ENCODE data around the gene LSM14A.
A peak's percentile ranks its signal among the peaks of the same experiment; 100 is the strongest.
"Not testable (repeated sequence)": the region's sequence is repeated elsewhere in the genome, so short reads cannot be mapped to it uniquely, and the experiment has no call there.

Gene LSM14A

DNA sequence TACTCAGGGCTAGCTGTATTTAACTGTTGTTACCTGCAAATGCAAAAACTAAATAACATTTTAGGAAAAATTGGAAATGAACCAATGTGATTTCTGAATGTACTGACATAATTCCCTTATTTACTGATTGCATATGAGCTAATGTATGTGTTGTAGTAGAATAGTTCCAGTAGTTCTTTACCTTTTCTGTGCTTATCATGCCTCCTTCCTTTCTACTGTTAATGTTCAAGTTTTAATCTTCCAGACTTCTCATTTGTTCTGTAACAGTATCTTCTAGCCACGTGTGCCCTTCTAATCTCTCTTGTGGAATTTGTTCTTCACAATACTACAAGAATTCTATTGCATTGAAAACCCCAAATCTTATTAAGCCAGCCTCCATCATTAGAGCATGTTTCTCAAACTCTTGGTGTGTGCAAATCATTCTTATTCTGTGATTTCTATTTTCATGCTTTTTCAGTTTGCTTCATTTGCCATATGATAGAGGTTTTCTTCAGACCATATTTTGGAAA, 17.7 kb downstream of the LSM14A start:
- DNase-seq (ENCODE audit: low read depth in 2 of 2), result no peak

DNA sequence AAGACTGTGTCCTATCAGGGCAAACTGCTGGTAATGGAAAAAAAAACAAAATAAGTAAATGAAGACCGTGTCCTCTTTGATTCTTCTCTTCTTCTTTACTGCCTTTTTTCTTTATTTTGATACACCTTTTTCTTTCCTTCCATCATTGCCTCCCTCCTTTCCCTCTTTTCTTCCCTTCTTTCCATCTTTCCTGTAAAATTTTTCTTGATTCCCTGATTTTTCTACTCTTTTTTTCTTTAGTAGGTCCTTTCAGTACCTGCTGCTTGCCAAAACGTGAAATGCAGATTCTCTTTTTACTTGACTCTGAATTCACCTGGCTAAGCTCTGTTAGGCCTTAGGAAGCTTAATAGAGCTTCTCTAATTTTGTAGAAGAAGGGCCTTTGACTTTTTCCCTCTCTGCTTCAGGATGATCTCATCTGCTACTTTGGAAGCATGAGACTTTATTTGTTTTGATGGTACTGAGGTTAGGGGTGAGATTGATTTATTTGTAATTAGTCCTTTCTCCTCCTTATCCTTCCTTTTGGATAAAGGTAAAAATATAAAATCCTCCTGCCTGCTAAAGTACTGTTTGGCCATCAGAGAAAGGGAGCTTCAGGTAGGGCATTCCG, 19.2 kb downstream of the LSM14A start:
- no peak for DNase-seq (ENCODE audit: low read depth in 2 of 2)

DNA sequence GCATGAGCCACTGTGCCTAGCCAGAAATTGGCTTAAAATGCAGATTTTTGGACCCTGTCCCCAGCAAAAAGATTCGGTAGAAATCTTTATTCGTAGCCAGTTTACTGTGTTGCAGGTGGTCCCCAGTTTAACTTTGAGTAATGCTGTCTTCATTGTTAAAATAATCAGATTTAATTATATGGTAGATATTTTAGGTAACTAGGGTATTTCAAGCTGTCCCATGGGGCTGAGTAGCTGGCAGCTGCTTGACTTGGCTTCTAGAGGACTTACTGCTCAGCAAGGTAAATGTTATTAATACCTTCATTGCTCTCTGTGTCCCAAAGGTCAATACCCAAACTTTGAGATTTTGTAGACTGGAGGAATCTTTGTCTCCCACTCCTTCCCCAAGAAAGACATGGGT, 21.1 kb downstream of the LSM14A start:
- no peak for DNase-seq (ENCODE audit: low read depth in 2 of 2)

DNA sequence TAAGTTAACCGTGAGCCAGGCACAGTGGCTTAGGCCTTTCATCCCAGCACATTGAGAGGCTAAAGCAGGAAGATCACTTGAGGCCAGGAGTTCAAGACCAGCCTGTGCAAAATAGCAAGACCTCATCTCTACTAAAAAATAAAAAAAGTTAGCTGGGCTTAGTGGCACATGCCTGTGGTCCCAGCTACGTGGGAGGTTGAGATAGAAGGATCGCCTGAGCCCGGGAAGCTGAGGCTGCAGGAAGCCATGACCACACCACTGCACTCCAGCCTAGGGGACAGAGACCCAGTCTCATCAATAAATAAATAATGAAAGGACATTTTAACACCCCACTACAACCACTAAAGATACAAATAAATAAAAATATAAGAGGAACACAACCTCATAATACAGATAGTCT, 21.6 kb downstream of the LSM14A start:
- no peak for DNase-seq (ENCODE audit: low read depth in 2 of 2)

DNA sequence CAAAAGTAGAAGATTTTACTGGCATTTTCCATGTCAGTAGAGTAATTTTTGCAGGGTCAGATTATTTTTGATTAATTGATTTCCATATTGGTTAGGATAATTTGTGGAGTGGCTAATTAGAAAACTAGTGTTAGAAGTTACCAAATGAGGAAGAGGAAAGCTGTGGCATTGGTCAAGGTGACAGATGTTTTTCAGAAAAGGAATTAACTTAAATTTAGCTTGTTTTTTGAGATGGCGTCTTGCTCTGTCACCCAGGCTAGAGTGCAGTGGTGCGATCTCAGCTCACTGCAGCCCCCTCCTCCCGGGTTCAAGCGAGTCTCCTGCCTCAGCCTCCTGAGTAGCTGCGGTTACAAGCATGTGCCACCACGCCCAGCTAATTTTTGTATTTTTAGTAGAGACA, 28.8 kb downstream of the LSM14A start:
- no peak for DNase-seq (ENCODE audit: low read depth in 2 of 2)

DNA sequence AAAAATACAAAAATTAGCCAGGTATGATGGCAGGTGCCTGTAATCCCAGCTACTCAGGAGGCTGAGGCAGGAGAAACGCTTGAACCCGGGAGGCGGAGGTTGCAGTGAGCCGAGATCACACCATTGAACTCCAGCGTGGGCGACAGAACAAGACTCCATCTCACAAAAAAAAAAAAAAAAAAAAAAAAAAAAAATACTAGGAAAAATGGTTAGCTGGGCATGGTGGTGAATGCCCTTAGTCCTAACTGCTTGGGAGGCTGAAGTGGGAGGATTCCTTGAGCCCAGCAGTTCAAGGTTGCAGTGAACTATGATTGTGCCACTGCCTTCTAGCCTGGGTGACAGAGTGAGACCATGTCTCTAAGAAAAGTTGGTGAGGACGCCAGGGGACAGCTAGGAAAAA, 33.0 kb downstream of the LSM14A start:
- DNase-seq (ENCODE audit: low read depth in 2 of 2), result not testable (repeated sequence)

DNA sequence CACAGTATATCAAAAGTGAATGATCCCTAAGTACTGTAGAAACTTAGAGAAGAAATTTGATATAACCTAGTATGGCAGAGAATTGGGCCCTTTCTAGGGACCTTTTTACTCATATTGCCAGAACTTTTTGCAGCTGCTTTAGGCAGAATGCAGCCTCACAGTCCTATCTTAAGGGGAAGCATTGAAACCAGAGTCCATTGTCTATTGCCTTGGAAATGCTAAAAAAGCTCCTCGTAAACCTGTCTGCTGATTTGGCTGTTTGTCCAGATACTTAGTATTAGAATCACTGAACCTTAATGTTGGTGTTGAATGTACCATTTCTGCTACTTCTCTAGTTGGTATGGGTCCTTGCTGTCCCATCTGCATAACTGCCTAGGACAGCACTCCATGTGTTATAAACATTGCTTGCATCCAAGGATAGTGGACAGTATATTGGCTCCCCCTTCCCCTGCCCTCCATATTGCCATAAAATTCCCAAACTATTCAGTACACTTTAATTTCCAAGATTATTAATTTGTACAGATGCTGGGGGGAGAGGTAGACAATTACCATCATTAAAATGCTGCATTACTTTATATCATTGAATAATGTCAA, 36.1 kb downstream of the LSM14A start:
- DNase-seq (ENCODE audit: low read depth in 2 of 2), result no peak

DNA sequence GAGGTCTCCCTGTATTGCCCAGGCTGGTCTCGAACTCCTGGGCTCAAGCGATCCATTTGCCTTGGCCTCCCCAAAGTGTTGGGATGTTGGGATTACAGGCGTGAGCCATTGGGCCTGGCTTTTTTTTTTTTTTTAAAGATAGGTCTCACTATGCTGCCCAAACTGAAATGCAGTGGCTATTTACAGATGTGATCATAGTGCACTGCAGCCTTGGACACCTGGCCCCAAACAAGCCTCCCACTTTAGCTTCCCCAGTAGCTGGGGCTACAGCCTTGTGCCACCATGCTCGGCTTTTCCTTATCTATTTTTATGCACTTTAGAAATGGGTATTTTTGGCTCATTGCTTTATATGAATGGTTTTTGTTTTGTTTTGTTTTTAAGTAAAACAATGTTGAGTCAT, 37.4 kb downstream of the LSM14A start:
- DNase-seq (ENCODE audit: low read depth in 2 of 2), result no peak

DNA sequence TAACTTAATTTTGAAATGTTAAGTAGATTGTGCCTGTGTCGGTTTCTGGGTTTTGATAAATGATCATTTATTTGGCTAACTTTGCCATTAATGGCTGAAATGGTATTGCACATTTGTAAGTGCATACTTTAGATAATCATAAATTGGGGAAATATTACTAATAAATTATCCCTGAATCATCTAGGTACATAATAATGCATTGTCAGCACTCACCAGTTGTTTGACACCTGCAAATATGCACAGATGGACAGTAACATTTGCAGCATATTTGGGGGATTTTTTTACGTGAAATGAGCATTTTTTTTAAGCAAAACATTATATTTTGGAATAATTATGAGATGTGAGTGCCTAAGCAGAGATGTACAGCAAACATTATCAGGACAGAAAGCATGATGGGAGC, 41.0 kb downstream of the LSM14A start:
- DNase-seq (ENCODE audit: low read depth in 2 of 2), result no peak

DNA sequence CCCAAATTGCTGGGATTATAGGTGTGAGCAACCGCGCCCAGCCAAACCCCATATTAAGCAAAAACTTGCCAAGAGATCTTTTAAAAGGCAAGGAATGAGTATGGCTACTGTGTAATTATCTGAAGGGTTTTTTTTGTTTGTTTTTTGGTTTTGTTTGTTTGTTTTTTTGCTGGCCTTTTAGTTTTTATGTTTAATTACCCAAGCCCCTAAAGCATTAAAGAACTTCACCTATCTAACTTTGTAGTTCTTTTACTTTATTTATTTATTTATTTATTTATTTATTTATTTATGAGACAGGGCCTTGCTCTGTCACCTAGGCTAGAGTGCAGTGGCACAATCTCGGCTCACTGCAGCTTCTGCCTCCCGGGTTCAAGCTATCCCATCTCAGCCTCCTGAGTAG, 41.7 kb downstream of the LSM14A start:
- DNase-seq (ENCODE audit: low read depth in 2 of 2), result no peak

DNA sequence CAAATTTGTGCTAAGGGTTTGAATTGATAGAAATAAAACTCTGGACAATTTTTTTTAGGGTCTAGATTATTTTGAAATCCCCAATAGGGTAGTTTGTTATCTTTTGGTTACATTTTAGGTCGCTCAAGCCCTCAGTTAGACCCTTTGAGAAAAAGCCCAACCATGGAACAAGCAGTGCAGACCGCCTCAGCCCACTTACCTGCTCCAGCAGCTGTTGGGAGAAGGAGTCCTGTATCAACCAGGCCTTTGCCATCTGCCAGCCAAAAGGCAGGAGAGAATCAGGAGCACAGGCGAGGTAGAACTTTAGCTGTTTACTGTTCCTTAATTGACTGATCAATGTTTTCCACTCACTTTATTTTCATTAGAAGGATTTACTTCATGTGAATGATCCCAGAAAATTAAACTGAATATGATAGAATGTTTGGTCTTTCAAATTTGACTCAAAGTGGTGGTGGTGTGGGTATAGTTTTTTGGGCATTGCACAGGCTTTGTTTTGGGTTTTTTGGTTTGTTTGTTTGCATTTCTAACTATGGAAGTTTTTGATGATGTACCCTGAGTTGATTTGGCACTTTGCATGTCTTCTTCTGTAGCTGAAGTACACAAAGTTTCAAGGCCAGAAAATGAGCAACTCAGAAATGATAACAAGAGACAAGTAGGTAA, 42.8 kb downstream of the LSM14A start:
- no peak for DNase-seq (ENCODE audit: low read depth in 2 of 2)

DNA sequence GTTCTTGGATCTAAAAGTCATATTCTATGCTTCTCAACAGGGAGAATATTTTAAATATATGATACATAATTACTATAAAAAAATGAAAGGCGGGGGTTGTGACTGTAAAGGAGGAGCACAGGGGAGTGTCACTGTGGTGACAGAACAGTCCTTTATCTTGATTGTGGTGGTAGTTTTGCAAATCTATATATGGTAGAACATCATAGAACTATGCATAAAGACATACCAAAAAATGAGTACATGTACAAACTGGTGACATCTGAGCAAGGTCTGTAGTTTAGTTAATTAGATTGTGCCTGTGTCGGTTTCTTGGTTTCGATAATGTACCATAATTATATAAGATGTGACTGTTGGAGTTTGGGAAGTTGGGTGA, 43.3 kb downstream of the LSM14A start:
- DNase-seq (ENCODE audit: low read depth in 2 of 2), result no peak

DNA sequence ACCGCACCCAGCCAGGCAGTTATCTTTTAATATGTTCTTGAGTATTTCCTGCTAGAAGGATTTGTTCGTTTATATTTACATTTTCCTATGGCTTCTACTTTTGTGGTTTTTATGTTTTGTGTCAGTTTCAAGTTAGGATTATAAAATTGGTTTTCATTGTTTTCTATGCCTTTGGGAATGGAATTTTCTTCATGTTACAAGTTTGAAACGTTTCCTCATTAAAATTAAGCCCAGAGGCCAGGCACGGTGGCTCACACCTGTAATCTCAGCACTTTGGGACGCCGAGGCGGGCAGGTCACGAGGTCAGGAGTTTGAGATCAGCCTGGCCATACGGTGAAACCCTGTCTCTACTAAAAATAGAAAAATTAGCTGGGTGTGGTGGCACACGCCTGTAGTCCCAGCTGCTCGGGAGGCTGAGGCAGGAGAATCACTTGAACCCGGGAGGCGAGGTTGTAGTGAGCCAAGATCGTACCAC, 44.5 kb downstream of the LSM14A start:
- DNase-seq (ENCODE audit: low read depth in 2 of 2), result not testable (repeated sequence)

DNA sequence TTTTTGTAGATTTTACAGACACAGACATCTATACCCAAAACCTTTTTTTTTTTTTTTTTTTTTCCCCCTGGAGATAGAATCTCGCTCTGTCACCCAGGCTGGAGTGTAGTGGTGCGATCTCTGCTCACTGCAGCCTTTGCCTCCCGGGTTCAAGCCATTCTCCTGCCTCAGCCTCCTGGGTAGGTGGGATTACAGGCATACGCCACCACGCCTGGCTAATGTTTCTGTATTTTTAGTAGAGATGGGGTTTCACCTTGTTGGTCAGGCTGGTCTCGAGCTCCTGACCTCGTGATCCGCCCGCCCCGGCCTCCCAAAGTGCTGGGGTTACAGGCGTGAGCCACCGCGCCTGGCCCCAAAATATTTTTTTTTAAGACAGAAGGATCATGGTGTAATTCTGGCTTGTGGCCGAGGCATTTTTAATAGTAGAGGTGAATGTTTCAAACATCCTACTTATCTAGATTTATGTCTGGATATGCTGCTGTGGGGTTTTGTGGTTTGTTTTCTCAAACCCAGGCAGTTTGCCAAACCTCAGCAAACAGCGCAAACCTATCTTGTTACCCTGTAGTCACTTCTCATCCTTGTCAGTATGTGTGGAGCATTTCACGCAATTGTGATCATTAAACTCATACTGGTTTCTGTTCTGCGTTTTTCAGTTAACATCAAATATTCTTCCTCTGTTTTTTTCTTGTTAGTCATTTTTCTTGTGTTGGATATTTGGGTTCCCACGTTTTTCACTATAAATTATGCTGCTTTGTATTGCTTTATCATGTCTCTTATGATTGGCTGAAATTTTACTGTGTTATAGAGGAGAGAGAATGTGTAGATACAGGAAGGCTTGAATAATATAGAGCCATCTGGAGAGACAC, 45.9 kb downstream of the LSM14A start:
- DNase-seq (ENCODE audit: low read depth in 2 of 2), result peak; percentile 38 to 40

DNA sequence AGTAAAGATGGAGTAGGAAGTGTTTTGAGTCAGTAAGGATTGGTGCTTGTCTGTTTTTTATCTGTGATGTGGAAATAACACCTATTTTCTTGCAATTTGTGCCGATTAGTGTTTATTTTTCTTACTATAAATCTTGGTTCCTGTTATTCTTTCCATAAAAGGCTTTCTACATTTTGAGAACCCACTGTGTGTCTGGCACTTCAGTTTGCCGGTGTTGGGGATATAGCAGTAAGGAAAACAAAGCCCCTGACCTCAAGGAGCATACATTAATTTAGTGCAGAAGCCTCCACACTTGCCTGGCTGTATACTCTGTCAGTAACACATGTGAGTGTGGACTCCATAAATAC, 46.5 kb downstream of the LSM14A start:
- DNase-seq (ENCODE audit: low read depth in 2 of 2), result no peak

DNA sequence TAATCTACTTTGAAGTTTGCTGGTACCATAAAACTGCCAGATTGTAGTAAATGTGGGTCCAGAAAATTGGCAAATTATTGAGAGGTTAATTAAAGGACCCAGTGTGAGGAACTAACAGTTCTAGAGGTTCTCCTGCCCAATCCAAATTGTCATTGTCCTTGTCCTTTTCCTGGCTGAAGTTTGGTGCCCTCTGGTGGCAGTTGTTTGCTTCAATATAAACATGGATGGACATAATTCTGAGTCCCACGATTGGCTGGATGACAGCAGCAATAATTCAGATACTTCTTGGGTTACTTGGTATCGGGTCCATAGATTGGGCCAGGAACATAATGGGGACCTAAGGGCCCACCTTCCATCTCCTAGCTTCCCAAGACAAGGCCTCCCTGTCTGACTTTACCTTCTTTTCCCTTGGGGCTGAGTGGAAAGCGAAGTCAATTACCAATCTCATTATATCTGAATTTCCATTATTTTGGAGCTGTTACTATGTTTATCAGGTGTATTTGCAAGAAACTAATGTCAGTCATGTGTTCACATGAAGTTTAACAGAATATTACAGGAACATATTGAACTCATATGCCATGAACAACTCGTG, 48.3 kb downstream of the LSM14A start:
- DNase-seq (ENCODE audit: low read depth in 2 of 2), result peak in 1 of 2 donors; percentile 34

DNA sequence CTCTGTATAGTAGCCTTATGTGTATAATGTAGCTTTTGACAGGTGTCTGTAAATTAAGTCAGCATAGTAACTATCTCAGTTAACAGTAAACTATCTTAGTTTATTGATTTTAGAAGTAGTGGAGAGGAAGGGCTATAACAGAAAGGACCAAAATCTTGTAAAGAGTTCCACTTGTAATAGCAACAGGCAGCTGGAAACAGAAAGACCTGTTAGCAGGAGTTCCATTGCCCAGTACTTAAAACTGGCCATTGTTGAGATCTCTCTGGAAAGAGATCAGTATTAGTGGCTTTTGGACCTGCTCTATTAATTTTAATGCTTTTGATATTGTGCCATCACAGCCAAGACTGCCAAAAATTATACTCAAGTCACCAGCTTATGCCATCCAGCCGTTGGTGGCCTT, 50.1 kb downstream of the LSM14A start:
- DNase-seq (ENCODE audit: low read depth in 2 of 2), result no peak

DNA sequence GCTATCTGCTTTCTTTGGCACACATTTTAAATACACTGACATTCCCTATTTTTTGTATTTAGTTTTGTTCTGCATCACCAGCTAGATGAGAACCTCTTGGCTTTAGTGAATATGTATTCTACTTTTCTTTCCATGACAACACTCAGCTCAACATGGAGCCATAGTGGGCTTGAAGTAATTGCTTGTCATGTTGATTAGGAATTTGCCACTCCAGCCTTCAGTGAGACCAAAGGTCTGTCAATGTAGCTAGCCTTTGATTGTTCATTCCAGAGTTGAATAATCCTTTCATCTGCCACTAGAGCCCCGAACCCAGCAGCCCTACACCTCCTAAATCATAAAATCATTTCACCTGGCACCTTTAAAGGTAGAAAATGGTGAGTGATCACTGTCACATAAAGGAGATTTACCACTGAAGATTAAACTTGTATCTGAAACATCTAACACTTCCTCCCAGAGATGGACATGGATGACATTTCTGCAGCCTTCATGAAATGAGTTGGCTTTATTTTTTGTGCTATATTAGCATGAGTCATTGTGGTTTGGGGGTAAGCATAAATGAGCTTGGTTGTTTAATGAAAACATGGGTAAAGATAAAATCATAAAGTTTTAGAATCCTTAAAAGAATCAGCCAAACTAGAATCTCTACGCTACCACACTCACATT, 52.8 kb downstream of the LSM14A start:
- no peak for DNase-seq (ENCODE audit: low read depth in 2 of 2)

DNA sequence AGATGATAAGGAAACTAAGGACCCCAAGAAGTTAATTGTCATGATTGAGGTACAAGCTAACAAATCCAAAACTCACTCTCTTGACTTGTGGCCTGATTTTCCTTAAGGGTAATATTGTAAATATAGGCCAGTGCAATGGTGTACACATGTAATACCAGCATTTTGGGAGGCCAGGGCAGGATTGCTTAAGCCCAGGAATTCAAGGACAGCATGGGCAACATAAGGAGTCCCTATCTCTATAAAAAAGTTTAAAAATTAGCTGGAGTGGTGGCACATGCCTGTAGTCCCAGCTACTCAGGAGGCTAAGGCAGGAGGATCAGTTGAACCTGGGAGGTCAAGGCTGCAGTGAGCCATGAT, 53.3 kb downstream of the LSM14A start:
- DNase-seq (ENCODE audit: low read depth in 2 of 2), result no peak

DNA sequence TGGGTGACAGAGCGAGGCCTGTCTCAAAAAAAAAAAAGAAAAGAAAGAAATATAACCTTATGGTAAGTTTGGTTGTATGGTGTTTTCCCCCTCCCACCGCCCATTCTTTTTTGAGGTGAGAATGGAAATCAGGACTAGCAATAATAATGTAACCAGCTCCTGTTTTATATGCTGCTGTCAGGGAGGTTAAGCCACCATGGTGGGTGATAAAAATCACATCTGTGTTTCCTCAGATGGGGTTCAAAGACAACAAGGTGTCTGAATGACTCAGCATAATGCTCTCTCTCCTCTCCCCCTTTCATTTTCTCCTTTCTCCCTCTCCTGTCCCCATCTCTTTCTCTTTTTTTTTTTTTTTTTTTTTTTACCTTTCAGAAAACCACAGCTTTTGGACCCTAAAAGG, 53.7 kb downstream of the LSM14A start:
- DNase-seq (ENCODE audit: low read depth in 2 of 2), result no peak

DNA sequence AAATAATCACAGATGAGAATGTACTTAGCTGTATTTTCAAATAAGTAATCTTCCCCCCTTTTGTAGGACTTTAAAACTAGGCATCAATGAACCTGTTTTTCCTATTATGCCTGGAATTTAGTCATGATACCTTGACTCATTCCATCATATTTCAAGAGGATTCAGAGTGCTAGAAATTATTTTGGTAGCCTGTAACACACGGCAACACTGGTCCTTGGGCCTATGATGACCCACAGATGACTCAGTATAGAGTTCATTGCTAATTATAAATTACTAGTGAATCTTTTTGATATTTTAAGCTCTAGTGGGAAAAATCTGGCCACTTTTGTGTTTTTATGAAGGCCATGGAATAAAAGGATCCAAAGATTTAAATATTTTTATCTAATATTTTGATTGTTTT, 56.0 kb downstream of the LSM14A start:
- DNase-seq (ENCODE audit: low read depth in 2 of 2), result no peak

DNA sequence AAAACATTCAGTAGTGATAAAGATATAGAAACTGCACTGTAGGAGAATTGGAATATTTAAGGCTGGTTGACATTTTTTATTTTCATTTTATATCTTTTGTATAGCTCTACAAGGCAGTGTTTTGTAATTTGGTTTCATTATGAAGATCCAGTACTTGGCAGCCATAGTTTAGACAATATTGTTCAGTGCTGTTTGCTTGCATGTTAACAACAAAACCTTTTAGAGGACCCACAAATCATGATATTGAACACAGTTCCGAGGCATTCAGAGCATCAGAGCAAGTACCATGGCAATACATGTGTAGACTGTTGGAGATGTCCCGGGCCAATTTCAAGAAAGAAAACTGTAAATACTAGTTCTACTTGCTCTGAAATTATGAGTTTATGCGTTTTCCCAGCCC, 56.5 kb downstream of the LSM14A start:
- no peak for DNase-seq (ENCODE audit: low read depth in 2 of 2)

Data from stimulated activated CD8-positive, alpha-beta memory T cell treated with anti-CD3 and anti-CD28 coated beads, Interleukin-7, amount 100 ng/mL, for 4 hours (primary cell).